ENCODE data around the gene TRIM34.

GRCh38 chr11:5631969-5632635 lies 7.3 kb downstream of the TRIM34 start:
- TF ChIP-seq CTCF (IDR thresholded peaks at IDR 0.05): no peak
- no peak for TF ChIP-seq POLR2AphosphoS5 (IDR thresholded peaks at IDR 0.05; ENCODE audit: low read depth, low read length)
- no peak for TF ChIP-seq REST (IDR thresholded peaks at IDR 0.05; ENCODE audit: insufficient read depth in 1 of 2, low read depth in 2 of 2, low read length in 1 of 2)
- TF ChIP-seq TCF7L2 (IDR thresholded peaks at IDR 0.05; ENCODE audit: low read depth, low read length): no peak
- TF ChIP-seq SIN3A (IDR thresholded peaks at IDR 0.05; ENCODE audit: borderline replicate concordance, insufficient read depth, low read depth, low read length): no peak

All from Panc1 (cell line).